Testis (tissue), 3 donors: ENCODE results near the gene PCBD2. TPM values are rescaled to one million over a fixed set of nuclear protein-coding genes. Genes with fewer than 3 reads are reported as not detected.

Source experiments
- DNase-seq: peaks from one replicate; pipeline ENCODE4 v3.0.0-alpha.2; 2019
- H3K27ac ChIP-seq, 2 donors: fragments of 200-600 bp; sonication (generic); one replicate each; pipeline ENCODE4 v1.5.1; 2019
- H3K27me3 ChIP-seq: fragments of 200-600 bp; sonication (generic); one replicate; pipeline ENCODE4 v1.5.1; 2019
- H3K36me3 ChIP-seq: fragments of 200-600 bp; sonication (generic); one replicate; pipeline ENCODE4 v1.5.1; 2017; ENCODE audit warnings: low read depth; ENCODE audit errors: missing control alignments
- H3K4me1 ChIP-seq: fragments of 200-600 bp; sonication (generic); one replicate; pipeline ENCODE4 v1.5.1; 2019
- H3K4me3 ChIP-seq, 2 donors: fragments of 200-600 bp; sonication (generic); one replicate each; pipeline ENCODE4 v1.5.1; 2017 to 2019
- H3K9me3 ChIP-seq: fragments of 200-600 bp; sonication (generic); one replicate; pipeline ENCODE4 v1.5.1; 2017
- CTCF ChIP-seq, 3 experiments: fragments of 450-650 bp in 2 of 3; fragments of 200-600 bp in 1 of 3; sonication (generic) in 1 of 3; IDR thresholded peaks; one replicate each; pipeline ENCODE4 v1.5.1; 2016 to 2019; ENCODE audit warnings: antibody characterized with exemption in 3 of 3, mild to moderate bottlenecking in 2 of 3, moderate library complexity in 1 of 3
- POLR2A ChIP-seq: fragments of 450-650 bp; IDR thresholded peaks from one replicate; pipeline ENCODE4 v1.6.1; 2017; ENCODE audit warnings: antibody characterized with exemption, mild to moderate bottlenecking, moderate library complexity
- WGBS, 2 donors: methylation state at CpG; one replicate each; pipeline ENCODE4 v1.1.5; 2018; 5-methylcytosine and 5-hydroxymethylcytosine counted together
- intact Hi-C: fragments of 100-400 bp; cut with DNase I; formaldehyde crosslinking; loops from one replicate; pipeline ENCODE4 v1.15.1; 2023; ENCODE audit warnings: low total_unique reads
- microRNA counts, 2 donors: library from miRNA; unstranded; fragments of <30 nt; microRNA quantifications; one replicate each; lab custom pipeline; 2016
- microRNA-seq, 2 donors: library from miRNA; unstranded; fragments of <30 nt; microRNA quantifications; one replicate each; pipeline ENCODE4, GENCODE V29; 2016; ENCODE audit warnings: borderline number of aligned reads in 2 of 2, borderline replicate concordance in 1 of 2
- polyA plus RNA-seq: library from polyadenylated mRNA; stranded (reverse); fragments of 350-450 nt; fragmentation: Illumina TruSeq; extraction: RNeasy Lipid Tissue Mini Kit (QIAGEN cat#74804); gene quantifications from one replicate; pipeline ENCODE4 v1.2.3, GENCODE V29; 2014; ENCODE audit warnings: low read depth, low replicate concordance; ENCODE audit not compliant: insufficient read depth
- small RNA-seq, 2 donors: library from RNA; depleted of rRNA; stranded (forward); fragments of <200 nt; gene quantifications; one replicate each; pipeline ENCODE3, GENCODE V24; 2016
- total RNA-seq, 2 donors: library from RNA; depleted of rRNA; stranded (reverse); fragments of >200 nt; gene quantifications; one replicate each; pipeline ENCODE4 v1.2.3, GENCODE V29; 2016

PCBD2 gene
- total and polyA plus RNA-seq, 3 donors from 2014 or later = 5.9 to 17.6 (median 13.4) TPM

DNA sequence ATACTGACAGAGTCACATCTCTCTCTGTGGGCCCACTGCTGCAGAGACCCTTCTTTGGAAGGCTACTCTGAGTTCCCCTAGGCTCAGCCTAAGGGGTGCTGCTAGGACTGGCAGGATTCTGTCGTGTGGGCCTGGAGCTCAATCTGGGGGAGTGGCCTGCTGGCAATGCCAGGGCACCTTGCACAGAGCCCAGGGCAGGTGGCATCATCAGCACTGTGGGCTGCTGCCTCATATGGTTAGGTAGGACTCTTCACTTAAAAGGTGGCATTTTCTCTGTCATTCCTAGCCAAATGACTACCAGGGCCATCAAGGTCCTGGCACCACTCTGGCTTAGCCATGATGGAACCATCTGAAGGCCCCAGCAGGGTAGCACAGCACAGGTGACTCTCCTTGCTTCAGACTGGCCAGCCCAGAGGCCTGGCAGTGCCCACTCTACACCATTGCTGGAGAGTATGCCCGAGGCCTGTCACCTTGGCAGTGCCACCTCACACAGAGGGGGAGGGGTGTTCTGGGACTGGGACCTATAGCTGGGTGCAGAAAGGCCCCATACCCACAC, 107.2 kb downstream of the PCBD2 start:
- 94 to 100% methylated on average over 1 to 2 of the region's 2 CpGs for WGBS, 2 donors
- TF ChIP-seq CTCF (IDR thresholded peaks at IDR 0.05) (no peak), POLR2A (no peak)
- Histone ChIP-seq H3K27ac (no peak overlapping the region), H3K4me1 (no peaks in the 10 kb centered on the region), H3K4me3 (no peak overlapping the region), H3K27me3 (no peaks in the 10 kb centered on the region), H3K36me3 (no peaks in the 10 kb centered on the region), H3K9me3 (no peaks in the 10 kb centered on the region)
- no peak for DNase-seq
- intact Hi-C loops = no loop called here

MicroRNAs encoded within 50 kb of the gene (microRNA counts, 767-probe panel; counts per million panel counts)
- 0 to 152 counts per million in 2 donors for microRNA hsa-miR-4461 (lab: Ali Mortazavi, UCI)

Small RNA genes lying within 50 kb of the gene (microRNA-seq; reads per million reads assigned to microRNA genes)
- 0 reads per million in 2 donors for gene MIR4461

Small RNA genes lying within 50 kb of the gene (small RNA-seq; reads per million reads assigned to genes)
- gene MIR4461 (0 reads per million in 2 donors), gene MTND3P25 (0 reads per million in 2 donors), gene MTND4LP30 (0 reads per million in 2 donors)

Other genes starting within 250 kb of the PCBD2 start
- gene CAMLG, start 166.6 kb upstream of the PCBD2 start, total RNA-seq = 10 to 100 TPM; 36.9 to 53.2 TPM
- 102 TPM for gene CAMLG, start 166.6 kb upstream of the PCBD2 start, polyA plus RNA-seq
- gene DDX46, start 146.4 kb upstream of the PCBD2 start, total RNA-seq = 10 to 100 TPM; 53.0 to 59.5 TPM
- gene DDX46, start 146.4 kb upstream of the PCBD2 start, polyA plus RNA-seq = 22.4 TPM
- 10 to 100 TPM; 48.1 to 53.6 TPM for gene C5orf24, start 59.2 kb upstream of the PCBD2 start, total RNA-seq
- 34.6 TPM for gene C5orf24, start 59.2 kb upstream of the PCBD2 start, polyA plus RNA-seq
- 10 to 100 TPM; 47.8 to 68.1 TPM for gene TXNDC15, start 30.8 kb upstream of the PCBD2 start, total RNA-seq
- gene TXNDC15, start 30.8 kb upstream of the PCBD2 start, polyA plus RNA-seq = 64.2 TPM
- 10 to 100 TPM; 11.8 to 21.7 TPM for gene CATSPER3, start 62.8 kb downstream of the PCBD2 start, total RNA-seq
- 56.6 TPM for gene CATSPER3, start 62.8 kb downstream of the PCBD2 start, polyA plus RNA-seq
- gene PITX1, start 129.1 kb downstream of the PCBD2 start, total RNA-seq = 1 to 10 TPM; 3.0 to 4.1 TPM
- gene PITX1, start 129.1 kb downstream of the PCBD2 start, polyA plus RNA-seq = 3.6 TPM